ENCODE results near the gene SMTNL1.

Gene SMTNL1

DNA sequence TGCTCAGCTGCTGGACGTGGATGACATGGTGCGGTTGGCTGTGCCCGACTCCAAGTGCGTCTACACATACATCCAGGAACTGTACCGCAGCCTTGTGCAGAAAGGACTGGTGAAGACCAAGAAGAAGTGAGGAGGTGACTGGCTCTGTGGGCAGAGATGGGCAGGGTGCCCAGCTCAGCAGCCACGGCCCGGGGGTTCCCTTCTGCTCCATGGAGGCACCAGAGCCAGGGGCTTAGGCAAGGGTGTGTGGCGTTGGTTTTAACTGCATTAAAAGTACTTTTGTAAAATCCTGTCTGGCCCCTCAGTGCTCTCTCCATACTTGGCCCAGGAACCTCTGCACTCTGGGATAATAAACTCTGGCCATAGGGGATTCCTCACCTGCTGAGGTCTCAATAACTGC is 12.6 kb downstream of the SMTNL1 start:
- in situ Hi-C loops (cut with MboI; ENCODE audit: low pct_unique_long_range_greater_than_20kb, low sequenced_read_pairs, unreplicated experiment): loop anchor here (25.0 kb wide), 1 partner anchor 262 kb away; no protein-coding TSS in a partner anchor
- TF ChIP-seq, protein P1, sequence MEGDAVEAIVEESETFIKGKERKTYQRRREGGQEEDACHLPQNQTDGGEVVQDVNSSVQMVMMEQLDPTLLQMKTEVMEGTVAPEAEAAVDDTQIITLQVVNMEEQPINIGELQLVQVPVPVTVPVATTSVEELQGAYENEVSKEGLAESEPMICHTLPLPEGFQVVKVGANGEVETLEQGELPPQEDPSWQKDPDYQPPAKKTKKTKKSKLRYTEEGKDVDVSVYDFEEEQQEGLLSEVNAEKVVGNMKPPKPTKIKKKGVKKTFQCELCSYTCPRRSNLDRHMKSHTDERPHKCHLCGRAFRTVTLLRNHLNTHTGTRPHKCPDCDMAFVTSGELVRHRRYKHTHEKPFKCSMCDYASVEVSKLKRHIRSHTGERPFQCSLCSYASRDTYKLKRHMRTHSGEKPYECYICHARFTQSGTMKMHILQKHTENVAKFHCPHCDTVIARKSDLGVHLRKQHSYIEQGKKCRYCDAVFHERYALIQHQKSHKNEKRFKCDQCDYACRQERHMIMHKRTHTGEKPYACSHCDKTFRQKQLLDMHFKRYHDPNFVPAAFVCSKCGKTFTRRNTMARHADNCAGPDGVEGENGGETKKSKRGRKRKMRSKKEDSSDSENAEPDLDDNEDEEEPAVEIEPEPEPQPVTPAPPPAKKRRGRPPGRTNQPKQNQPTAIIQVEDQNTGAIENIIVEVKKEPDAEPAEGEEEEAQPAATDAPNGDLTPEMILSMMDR (IDR thresholded peaks at IDR 0.05; ENCODE audit: extremely low read depth, insufficient read depth, missing control alignments): no peak
- DNase-seq (ENCODE audit: low spot score): no peak

DNA sequence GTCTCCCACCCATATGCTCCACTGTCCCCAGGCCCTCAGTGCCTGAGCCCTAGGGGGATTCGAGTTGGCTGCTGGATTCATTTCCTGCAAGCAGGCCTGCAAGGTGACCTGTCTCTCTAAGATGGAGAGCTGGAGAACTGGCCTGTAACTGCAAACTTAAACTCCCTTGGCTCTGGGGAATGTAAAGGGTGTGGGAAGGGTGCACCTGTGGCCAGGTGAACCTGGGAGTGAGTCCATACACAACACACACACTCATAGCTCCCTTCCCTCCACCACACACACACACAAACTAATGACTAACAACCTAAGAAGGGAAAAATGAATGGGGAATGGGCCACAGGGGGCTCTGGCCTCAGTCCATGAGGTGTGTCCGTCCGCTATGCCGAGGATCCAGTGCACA is 14.5 kb downstream of the SMTNL1 start:
- no peak for DNase-seq (ENCODE audit: low spot score)
- TF ChIP-seq, protein P1 (IDR thresholded peaks at IDR 0.05; ENCODE audit: extremely low read depth, insufficient read depth, missing control alignments): no peak
- in situ Hi-C loops (cut with MboI; ENCODE audit: low pct_unique_long_range_greater_than_20kb, low sequenced_read_pairs, unreplicated experiment): loop anchor here (25.0 kb wide), 1 partner anchor 260 kb away; no protein-coding TSS in a partner anchor

DNA sequence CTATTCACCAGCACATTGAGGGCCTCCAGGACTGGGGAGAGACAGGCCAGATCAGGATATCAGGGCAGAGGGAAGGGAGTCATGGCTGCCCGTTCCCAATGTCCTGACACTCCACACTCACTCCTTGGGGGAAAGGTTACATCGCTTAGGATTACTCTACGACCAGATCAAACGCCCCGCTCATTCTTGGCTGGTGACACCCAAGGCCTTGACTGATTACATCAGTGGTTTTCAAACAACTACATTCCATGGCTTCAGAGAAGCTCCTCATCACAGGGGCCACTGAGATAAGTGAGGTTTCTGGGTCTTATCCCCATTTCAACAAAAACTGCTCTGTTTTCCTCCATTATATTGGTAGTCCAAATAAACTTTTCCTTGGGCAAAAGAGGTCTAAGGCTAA is 15.1 kb downstream of the SMTNL1 start:
- TF ChIP-seq, protein P1 (IDR thresholded peaks at IDR 0.05; ENCODE audit: extremely low read depth, insufficient read depth, missing control alignments): no peak
- in situ Hi-C loops (cut with MboI; ENCODE audit: low pct_unique_long_range_greater_than_20kb, low sequenced_read_pairs, unreplicated experiment): loop anchor here (25.0 kb wide), 1 partner anchor 260 kb away; no protein-coding TSS in a partner anchor
- no peak for DNase-seq (ENCODE audit: low spot score)

DNA sequence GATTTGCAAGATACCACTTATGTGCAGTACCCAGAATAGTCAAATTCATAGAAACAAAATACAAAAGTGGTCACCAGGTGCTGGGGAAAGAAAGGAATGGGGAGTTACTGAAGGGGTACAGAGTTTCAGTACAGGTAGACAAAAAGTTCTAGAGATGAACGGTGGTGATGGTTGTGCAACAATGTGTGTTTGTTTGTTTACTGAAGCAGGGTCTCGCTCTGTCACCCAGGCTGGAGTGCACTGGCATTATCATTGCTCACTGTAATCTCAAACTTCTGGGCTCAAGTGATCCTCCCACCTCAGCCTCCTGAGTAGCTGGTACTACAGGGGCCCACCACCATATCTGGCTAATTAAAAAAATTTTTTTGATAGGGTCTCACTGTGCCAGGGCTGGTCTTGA is 18.0 kb downstream of the SMTNL1 start:
- no peak for DNase-seq (ENCODE audit: low spot score)
- in situ Hi-C loops (cut with MboI; ENCODE audit: low pct_unique_long_range_greater_than_20kb, low sequenced_read_pairs, unreplicated experiment): loop anchor here (25.0 kb wide), 1 partner anchor 257 kb away; no protein-coding TSS in a partner anchor

DNA sequence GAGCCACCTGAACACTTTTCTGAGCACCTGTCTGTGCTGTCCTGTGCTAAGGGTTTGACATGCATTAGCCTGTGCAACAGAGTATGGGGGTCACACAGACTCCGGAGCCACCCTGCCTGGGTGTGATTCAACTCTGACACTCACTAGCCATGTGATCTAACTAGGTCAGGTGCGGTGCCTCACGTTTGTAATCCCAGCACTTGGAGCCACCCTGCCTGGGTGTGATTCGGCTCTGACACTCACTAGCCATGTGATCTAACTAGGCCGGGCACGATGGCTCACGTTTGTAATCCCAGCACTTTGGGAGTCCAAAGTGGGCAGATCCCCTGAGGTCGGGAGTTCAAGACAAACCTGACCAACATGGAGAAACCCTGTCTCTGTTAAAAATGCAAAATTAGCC is 18.6 kb downstream of the SMTNL1 start:
- in situ Hi-C loops (cut with MboI; ENCODE audit: low pct_unique_long_range_greater_than_20kb, low sequenced_read_pairs, unreplicated experiment): loop anchor here (25.0 kb wide), 1 partner anchor 256 kb away; no protein-coding TSS in a partner anchor
- no peak for DNase-seq (ENCODE audit: low spot score)
- TF ChIP-seq, protein P1 (IDR thresholded peaks at IDR 0.05; ENCODE audit: extremely low read depth, insufficient read depth, missing control alignments): no peak

More for the DNA sequence above, 18.0 kb downstream of the SMTNL1 start:
- TF ChIP-seq, protein P1 (IDR thresholded peaks at IDR 0.05; ENCODE audit: extremely low read depth, insufficient read depth, missing control alignments): no peak

DNA sequence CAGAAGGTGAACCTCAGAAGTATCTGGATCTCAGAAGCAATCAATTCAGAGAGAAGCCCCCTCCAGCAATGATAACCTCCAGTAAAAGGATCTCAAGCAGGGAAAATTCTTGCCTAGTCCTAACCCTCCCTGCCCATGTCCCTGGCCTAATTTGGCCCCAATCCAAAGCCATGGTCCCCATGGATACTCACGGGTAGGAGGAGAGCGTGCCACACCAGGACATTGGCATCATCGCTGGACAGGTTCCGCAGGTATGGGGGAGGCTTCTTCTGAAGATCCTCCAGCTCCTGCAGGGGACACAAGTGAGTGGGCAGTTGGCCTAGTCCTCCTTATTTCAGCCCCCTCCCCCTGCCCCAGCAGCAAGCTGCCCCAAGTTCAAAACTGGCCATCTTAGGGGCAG is 22.8 kb downstream of the SMTNL1 start:
- TF ChIP-seq, protein P1 (IDR thresholded peaks at IDR 0.05; ENCODE audit: extremely low read depth, insufficient read depth, missing control alignments): no peak
- in situ Hi-C loops (cut with MboI; ENCODE audit: low pct_unique_long_range_greater_than_20kb, low sequenced_read_pairs, unreplicated experiment): loop anchor here (25.0 kb wide), 1 partner anchor 252 kb away; no protein-coding TSS in a partner anchor
- no peak for DNase-seq (ENCODE audit: low spot score)

All from GM13977 (cell line).